COR-L47 (cell line): Measurements from ENCODE around the gene SMIM10L2A.
"Not testable (repeated sequence)": the region's sequence is repeated elsewhere in the genome, so short reads cannot be mapped to it uniquely, and the experiment has no call there.

Experiments
- DNase-seq: peaks from one replicate; lab custom pipeline; 2025; lab: John Stamatoyannopoulos, UW

The SMIM10L2A gene

GRCh38 chrX:135454816-135455215, 33.1 kb downstream of the SMIM10L2A start:
- DNase-seq = no peak

GRCh38 chrX:135461756-135462155, 40.0 kb downstream of the SMIM10L2A start:
- not testable (repeated sequence) for DNase-seq

- no peak for DNase-seq
Measured at GRCh38 chrX:135463937-135464336, 42.2 kb downstream of the SMIM10L2A start.

- DNase-seq = no peak
Measured at GRCh38 chrX:135476378-135476777, 54.6 kb downstream of the SMIM10L2A start.

- peak; percentile 64 for DNase-seq
Measured at GRCh38 chrX:135477576-135477975, 55.8 kb downstream of the SMIM10L2A start.
